Adrenal gland (tissue), 5 donors: ENCODE data around the gene CAPN15.
A peak's percentile ranks its signal among the peaks of the same experiment; 100 is the strongest.

Experiments used
- POLR2A ChIP-seq, 2 donors: fragments of 450-650 bp; IDR thresholded peaks; one replicate each; pipeline ENCODE4 v1.6.1; 2017; ENCODE audit warnings: antibody characterized with exemption in 2 of 2, mild to moderate bottlenecking in 2 of 2, moderate library complexity in 1 of 2
- TF ChIP-seq, protein P1 (sequence below), 6 experiments: fragments of 450-650 bp in 4 of 6; fragments of 200-600 bp in 2 of 6; sonication (generic) in 1 of 6; IDR thresholded peaks; 1 replicate in 5 of 6; 2 replicates in 1 of 6; pipeline versions ENCODE4 v1.5.1 to v1.8.0; 2016 to 2021; ENCODE audit warnings: antibody characterized with exemption in 6 of 6, mild to moderate bottlenecking in 2 of 6, moderate library complexity in 1 of 6
- donor health status: DM: no; HTN: no; CAD: no.

DNA sequence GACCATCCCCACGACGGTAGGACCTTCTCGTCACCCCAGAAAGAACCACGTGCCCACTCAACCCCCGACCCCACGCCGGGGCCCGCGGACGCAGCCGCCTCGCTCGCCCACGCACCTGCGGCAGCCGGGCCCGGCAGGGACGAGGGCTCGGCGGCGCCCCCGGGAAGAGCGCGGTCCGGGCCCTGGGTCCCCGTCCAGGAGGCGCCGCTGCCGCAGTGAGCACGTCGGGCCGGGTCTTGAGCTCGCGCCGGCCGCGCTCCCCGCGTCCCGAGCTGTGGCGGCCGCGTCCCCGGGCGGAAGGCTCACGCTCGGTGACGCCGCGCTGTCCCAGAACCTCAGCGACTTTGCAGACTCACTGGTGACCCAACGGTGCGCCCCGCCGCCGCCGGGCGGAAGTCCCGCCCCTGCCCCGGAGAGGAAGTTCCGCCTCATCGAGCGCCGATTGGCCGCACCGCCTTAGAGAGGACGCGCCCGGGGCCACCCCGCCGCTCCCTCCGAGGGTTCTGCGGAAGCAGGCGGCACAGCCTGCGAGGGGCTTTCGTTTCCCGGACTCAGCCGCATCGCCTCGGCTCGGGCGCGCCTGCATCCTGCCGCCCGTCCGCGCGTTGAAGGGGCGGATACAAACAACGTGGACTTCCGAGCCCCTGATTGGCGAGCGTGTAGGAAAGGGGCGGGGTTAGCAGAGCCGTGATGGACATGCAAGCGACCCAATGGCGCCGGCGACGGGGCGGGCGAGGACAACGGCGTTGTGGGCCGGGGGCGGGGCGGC, 61.6 kb downstream of the CAPN15 start:
- TF ChIP-seq, protein P1, sequence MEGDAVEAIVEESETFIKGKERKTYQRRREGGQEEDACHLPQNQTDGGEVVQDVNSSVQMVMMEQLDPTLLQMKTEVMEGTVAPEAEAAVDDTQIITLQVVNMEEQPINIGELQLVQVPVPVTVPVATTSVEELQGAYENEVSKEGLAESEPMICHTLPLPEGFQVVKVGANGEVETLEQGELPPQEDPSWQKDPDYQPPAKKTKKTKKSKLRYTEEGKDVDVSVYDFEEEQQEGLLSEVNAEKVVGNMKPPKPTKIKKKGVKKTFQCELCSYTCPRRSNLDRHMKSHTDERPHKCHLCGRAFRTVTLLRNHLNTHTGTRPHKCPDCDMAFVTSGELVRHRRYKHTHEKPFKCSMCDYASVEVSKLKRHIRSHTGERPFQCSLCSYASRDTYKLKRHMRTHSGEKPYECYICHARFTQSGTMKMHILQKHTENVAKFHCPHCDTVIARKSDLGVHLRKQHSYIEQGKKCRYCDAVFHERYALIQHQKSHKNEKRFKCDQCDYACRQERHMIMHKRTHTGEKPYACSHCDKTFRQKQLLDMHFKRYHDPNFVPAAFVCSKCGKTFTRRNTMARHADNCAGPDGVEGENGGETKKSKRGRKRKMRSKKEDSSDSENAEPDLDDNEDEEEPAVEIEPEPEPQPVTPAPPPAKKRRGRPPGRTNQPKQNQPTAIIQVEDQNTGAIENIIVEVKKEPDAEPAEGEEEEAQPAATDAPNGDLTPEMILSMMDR (IDR thresholded peaks at IDR 0.05): no peak
- peak; percentile 95 to 98 for TF ChIP-seq POLR2A (IDR thresholded peaks at IDR 0.05)
